Measurements from ENCODE around the gene KCNQ1. TPM values are rescaled to one million over a fixed set of nuclear protein-coding genes. Genes with fewer than 3 reads are reported as not detected.

KCNQ1 gene
- polyA plus RNA-seq, 1 experiment = not detected

GRCh38 chr11:2742611-2743426 is 298.0 kb downstream of the KCNQ1 start:
- H3K4me3 ChIP-seq (ENCODE audit: low read depth, low read length) = no peak overlapping the region
- peaks cover 5% of the 10 kb centered on the region; the same call in 1 of the 2 replicates for H3K9me3 ChIP-seq (ENCODE audit: control insufficient read depth, insufficient read depth, low read length)
- no peak for DNase-seq (ENCODE audit: low read depth, low spot score)
- H3K27me3 ChIP-seq (ENCODE audit: control insufficient read depth, insufficient read depth, low read length) = peaks cover 6% of the 10 kb centered on the region
- TF ChIP-seq CTCF (IDR thresholded peaks at IDR 0.05; ENCODE audit: low read depth, low read length) = no peak
- H3K27ac ChIP-seq (ENCODE audit: low read depth, low read length) = no peak overlapping the region
- ChIA-PET CTCF (no interaction called here), POLR2A (interaction anchor here (1.7 kb wide), 1 partner anchor 143 kb away, joined by 5 read pairs; the partner anchor contains the start of gene CDKN1C)

- no peak for DNase-seq (ENCODE audit: low read depth, low spot score)
- Histone ChIP-seq H3K9me3 (ENCODE audit: control insufficient read depth, insufficient read depth, low read length) (peaks cover 5% of the 10 kb centered on the region; the same call in 1 of the 2 replicates), H3K27me3 (ENCODE audit: control insufficient read depth, insufficient read depth, low read length) (peaks cover 9% of the 10 kb centered on the region), H3K27ac (ENCODE audit: low read depth, low read length) (no peak overlapping the region), H3K4me3 (ENCODE audit: low read depth, low read length) (no peak overlapping the region)
- TF ChIP-seq CTCF (IDR thresholded peaks at IDR 0.05; ENCODE audit: low read depth, low read length) = no peak
- POLR2A ChIA-PET = no interaction called here
- CTCF ChIA-PET = interaction anchor here (0.5 kb wide), 1 partner anchor 343 kb away, joined by 3 read pairs; the partner anchor contains the start of gene TSSC4
Observed at GRCh38 chr11:2743427-2744110, 298.8 kb downstream of the KCNQ1 start.

GRCh38 chr11:2744166-2744565 is 299.4 kb downstream of the KCNQ1 start:
- no peak for TF ChIP-seq CTCF (IDR thresholded peaks at IDR 0.05; ENCODE audit: low read depth, low read length)
- no peak for DNase-seq (ENCODE audit: low read depth, low spot score)
- H3K27me3 ChIP-seq (ENCODE audit: control insufficient read depth, insufficient read depth, low read length) = peaks cover 11% of the 10 kb centered on the region

GRCh38 chr11:2745511-2745910 is 300.7 kb downstream of the KCNQ1 start:
- no peak for TF ChIP-seq CTCF (IDR thresholded peaks at IDR 0.05; ENCODE audit: low read depth, low read length)
- no peak for DNase-seq (ENCODE audit: low read depth, low spot score)
- ChIA-PET POLR2A (no interaction called here), CTCF (no interaction called here)
- H3K27me3 ChIP-seq (ENCODE audit: control insufficient read depth, insufficient read depth, low read length) = peaks cover 11% of the 10 kb centered on the region
- H3K27ac ChIP-seq (ENCODE audit: low read depth, low read length) = no peak overlapping the region
- peaks cover 2% of the 10 kb centered on the region; the same call in 1 of the 2 replicates for H3K9me3 ChIP-seq (ENCODE audit: control insufficient read depth, insufficient read depth, low read length)
- H3K4me3 ChIP-seq (ENCODE audit: low read depth, low read length) = no peak overlapping the region

More at GRCh38 chr11:2744166-2744565, 299.4 kb downstream of the KCNQ1 start:
- no peak overlapping the region for H3K27ac ChIP-seq (ENCODE audit: low read depth, low read length)
- ChIA-PET POLR2A (interaction anchor here (0.7 kb wide), 1 partner anchor 44 kb away, joined by 4 read pairs; the partner anchor contains the start of gene KCNQ1OT1), CTCF (no interaction called here)
- peaks cover 5% of the 10 kb centered on the region; the same call in 1 of the 2 replicates for H3K9me3 ChIP-seq (ENCODE audit: control insufficient read depth, insufficient read depth, low read length)
- H3K4me3 ChIP-seq (ENCODE audit: low read depth, low read length) = no peak overlapping the region

Data from AG04450 (cell line).